PFSK-1 (cell line): ENCODE measurements around the gene TMEM219.

Experiments used
- FOXP2 ChIP-seq: optimal IDR thresholded peaks from 2 replicates; pipeline ENCODE3; 2011; ENCODE audit warnings: borderline replicate concordance, control low read depth, inconsistent platforms; ENCODE audit not compliant: insufficient read depth; ENCODE audit errors: extremely low read length, extremely low read depth
- POLR2AphosphoS5 ChIP-seq: IDR thresholded peaks from 2 replicates; pipeline ENCODE4 v1.6.1; 2012; ENCODE audit warnings: low read depth, mild to moderate bottlenecking, control low read depth, low read length, moderate library complexity
- SIN3A ChIP-seq: IDR thresholded peaks from 2 replicates; pipeline ENCODE4 v1.6.1; 2012; ENCODE audit warnings: mild to moderate bottlenecking, low read length, moderate library complexity, borderline replicate concordance; ENCODE audit not compliant: insufficient read depth
- TAF1 ChIP-seq: IDR thresholded peaks from 2 replicates; pipeline ENCODE4 v1.6.1; 2012; ENCODE audit warnings: low read length, control low read depth, borderline replicate concordance; ENCODE audit not compliant: insufficient read depth
- TF ChIP-seq, protein P1 (sequence below), 2 experiments: IDR thresholded peaks; 2 replicates each; pipeline versions ENCODE4 v1.6.1 to v1.8.0; 2011 to 2012; ENCODE audit warnings: low read depth in 2 of 2, low read length in 2 of 2, control low read depth in 1 of 2, inconsistent platforms in 1 of 2, mild to moderate bottlenecking in 1 of 2, moderate library complexity in 1 of 2; ENCODE audit not compliant: insufficient read depth in 1 of 2

Gene TMEM219

DNA sequence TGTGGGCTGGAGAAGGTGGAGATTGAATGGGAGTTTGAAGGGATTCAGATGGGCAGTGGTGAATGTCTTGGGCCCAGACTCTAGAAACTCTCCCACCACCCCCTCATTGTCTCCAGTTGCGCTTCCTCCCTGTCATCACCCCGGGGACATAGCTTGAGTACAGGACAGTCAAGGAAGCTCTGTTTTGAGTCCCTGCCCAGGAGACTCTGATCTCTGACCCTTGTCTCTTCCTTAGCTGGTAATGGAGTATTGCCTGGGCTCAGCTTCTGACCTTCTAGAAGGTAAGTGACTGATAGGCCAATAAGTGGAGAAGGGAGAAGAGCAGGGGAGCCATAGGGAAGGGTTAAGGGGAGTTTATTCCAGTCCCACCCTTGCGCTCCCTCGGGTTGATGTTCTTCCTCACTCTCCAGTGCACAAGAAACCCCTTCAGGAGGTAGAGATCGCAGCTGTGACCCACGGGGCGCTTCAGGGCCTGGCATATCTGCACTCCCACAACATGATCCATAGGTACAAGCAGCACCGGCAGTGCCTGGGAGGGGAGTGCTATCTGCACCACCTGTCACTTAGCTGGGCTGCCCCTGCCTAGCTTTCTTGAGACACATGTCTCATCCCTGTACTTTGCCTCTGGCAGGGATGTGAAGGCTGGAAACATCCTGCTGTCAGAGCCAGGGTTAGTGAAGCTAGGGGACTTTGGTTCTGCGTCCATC is 16.8 kb downstream of the TMEM219 start:
- TF ChIP-seq TAF1 (no peak), FOXP2 (no peak), SIN3A (no peak), POLR2AphosphoS5 (no peak)
- TF ChIP-seq, protein P1, sequence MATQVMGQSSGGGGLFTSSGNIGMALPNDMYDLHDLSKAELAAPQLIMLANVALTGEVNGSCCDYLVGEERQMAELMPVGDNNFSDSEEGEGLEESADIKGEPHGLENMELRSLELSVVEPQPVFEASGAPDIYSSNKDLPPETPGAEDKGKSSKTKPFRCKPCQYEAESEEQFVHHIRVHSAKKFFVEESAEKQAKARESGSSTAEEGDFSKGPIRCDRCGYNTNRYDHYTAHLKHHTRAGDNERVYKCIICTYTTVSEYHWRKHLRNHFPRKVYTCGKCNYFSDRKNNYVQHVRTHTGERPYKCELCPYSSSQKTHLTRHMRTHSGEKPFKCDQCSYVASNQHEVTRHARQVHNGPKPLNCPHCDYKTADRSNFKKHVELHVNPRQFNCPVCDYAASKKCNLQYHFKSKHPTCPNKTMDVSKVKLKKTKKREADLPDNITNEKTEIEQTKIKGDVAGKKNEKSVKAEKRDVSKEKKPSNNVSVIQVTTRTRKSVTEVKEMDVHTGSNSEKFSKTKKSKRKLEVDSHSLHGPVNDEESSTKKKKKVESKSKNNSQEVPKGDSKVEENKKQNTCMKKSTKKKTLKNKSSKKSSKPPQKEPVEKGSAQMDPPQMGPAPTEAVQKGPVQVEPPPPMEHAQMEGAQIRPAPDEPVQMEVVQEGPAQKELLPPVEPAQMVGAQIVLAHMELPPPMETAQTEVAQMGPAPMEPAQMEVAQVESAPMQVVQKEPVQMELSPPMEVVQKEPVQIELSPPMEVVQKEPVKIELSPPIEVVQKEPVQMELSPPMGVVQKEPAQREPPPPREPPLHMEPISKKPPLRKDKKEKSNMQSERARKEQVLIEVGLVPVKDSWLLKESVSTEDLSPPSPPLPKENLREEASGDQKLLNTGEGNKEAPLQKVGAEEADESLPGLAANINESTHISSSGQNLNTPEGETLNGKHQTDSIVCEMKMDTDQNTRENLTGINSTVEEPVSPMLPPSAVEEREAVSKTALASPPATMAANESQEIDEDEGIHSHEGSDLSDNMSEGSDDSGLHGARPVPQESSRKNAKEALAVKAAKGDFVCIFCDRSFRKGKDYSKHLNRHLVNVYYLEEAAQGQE (IDR thresholded peaks at IDR 0.05; ENCODE audit: insufficient read depth in 1 of 2, low read depth in 2 of 2, low read length in 2 of 2), result no peak

GRCh38 chr16:29982560-29983419 is 20.9 kb downstream of the TMEM219 start:
- TF ChIP-seq TAF1 (no peak), FOXP2 (no peak), SIN3A (no peak), POLR2AphosphoS5 (no peak)
- TF ChIP-seq, protein P1 (IDR thresholded peaks at IDR 0.05; ENCODE audit: insufficient read depth in 1 of 2, low read depth in 2 of 2, low read length in 2 of 2), result no peak

GRCh38 chr16:29983420-29984136 is 21.7 kb downstream of the TMEM219 start:
- TF ChIP-seq FOXP2 (no peak), TAF1 (no peak), POLR2AphosphoS5 (no peak), SIN3A (no peak)
- TF ChIP-seq, protein P1 (IDR thresholded peaks at IDR 0.05; ENCODE audit: insufficient read depth in 1 of 2, low read depth in 2 of 2, low read length in 2 of 2), result no peak

DNA sequence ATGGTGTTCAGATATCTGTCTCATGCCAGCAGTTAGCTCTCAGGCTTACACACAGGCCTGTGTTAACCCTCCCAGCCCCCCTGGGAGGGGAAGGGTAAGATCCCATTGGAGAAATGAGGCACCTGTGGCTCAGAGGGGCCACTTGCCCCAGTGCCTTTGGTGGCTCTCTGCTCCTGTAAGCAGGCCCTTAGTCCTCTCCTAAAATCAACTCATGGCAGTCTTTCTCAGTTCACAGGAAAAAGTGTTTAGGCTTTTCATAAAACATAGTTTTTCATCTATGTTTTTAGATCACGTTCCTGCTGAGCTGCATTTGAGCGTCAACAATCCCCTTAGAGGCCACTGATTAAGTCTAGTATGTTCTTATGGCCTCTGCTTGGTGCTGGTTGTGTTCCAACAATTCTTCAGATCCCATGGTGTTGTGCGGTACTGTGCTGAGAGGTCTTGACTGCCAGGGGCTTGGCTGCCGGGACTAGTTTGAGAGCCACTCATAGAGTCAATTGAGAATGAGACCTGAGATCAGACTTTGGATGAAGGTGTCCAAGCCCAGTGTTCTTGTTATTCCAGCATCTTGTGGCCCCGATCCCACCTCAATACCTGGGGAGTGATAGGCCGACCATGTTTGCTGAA is 22.4 kb downstream of the TMEM219 start:
- TF ChIP-seq SIN3A (no peak), POLR2AphosphoS5 (no peak), TAF1 (no peak), FOXP2 (no peak)
- TF ChIP-seq, protein P1 (IDR thresholded peaks at IDR 0.05; ENCODE audit: insufficient read depth in 1 of 2, low read depth in 2 of 2, low read length in 2 of 2), result no peak
